HepG2 (cell line): ENCODE data around the gene TBX15. TPM values are rescaled to one million over a fixed set of nuclear protein-coding genes. Genes with fewer than 3 reads are reported as not detected.

Experiments used
- ATAC-seq: fragments of 200-7000 bp; cut with Tn5 transposase; 3 replicates; pipeline ENCODE4 v1.9.1; 2020; ENCODE audit warnings: mild to moderate bottlenecking, moderate library complexity
- Bru-seq: library from RNA; stranded (reverse); fragments of 400-500 nt; gene quantifications from one replicate; lab custom pipeline; 2021; lab: Mats Ljungman, UMichigan
- BruChase-seq, 2 experiments: library from RNA; stranded (reverse); fragments of 400-500 nt; gene quantifications; one replicate each; lab custom pipeline; 2021; lab: Mats Ljungman, UMichigan
- BruUV-seq: library from RNA; stranded (reverse); fragments of 400-500 nt; replicated peaks from 2 replicates; lab custom pipeline; 2021; lab: Mats Ljungman, UMichigan
- CTCF ChIA-PET: fragments of 300-600 bp; formaldehyde crosslinking; extraction: SDS; loops from one replicate; lab custom pipeline; 2021; ENCODE audit warnings: low total read pairs, inconsistent platforms, low intra/inter-chr PET ratio; lab: Yijun Ruan, JAX
- POLR2A ChIA-PET: fragments of 350-600 bp; sonication (Branson Sonifier 250); formaldehyde crosslinking; loops from one replicate; lab custom pipeline; 2020; ENCODE audit warnings: antibody characterized with exemption, inconsistent platforms; lab: Yijun Ruan, JAX
- DNase-seq: peaks from one replicate; pipeline ENCODE4 v3.0.0-alpha.2; 2015; ENCODE audit warnings: low spot score
- FAIRE-seq: peaks from 3 replicates; lab custom pipeline; 2011; peaks lifted over from hg19 to GRCh38; lab: Jason Lieb, UNC
- H2AFZ ChIP-seq: one replicate; pipeline ENCODE4 v1.6.1; 2011; ENCODE audit warnings: low read length, inconsistent platforms
- H3K27ac ChIP-seq: fragments of 300-600 bp; 3 replicates; pipeline ENCODE4 v1.8.0; 2011; ENCODE audit warnings: mixed run types, mild to moderate bottlenecking, mixed read lengths, low read length, inconsistent platforms; ENCODE audit not compliant: insufficient read depth; ENCODE audit errors: extremely low read length
- H3K27me3 ChIP-seq, 2 experiments: fragments of 200-600 bp in 1 of 2; 2 replicates in 1 of 2; 3 replicates in 1 of 2; pipeline versions ENCODE4 v1.6.0 to v1.8.0; 2011; ENCODE audit warnings: low read length in 2 of 2, mild to moderate bottlenecking in 2 of 2, moderate library complexity in 2 of 2, inconsistent platforms in 1 of 2; ENCODE audit not compliant: insufficient read depth in 2 of 2, control insufficient read depth in 1 of 2
- H3K36me3 ChIP-seq, 2 experiments: fragments of 200-600 bp in 1 of 2; replicated peaks in 1 of 2; 2 replicates in 1 of 2; 3 replicates in 1 of 2; pipeline versions ENCODE4 v1.5.1 to v1.8.0; 2011; ENCODE audit warnings: low read length in 2 of 2, inconsistent platforms in 1 of 2; ENCODE audit not compliant: insufficient read depth in 2 of 2, control insufficient read depth in 1 of 2
- H3K4me1 ChIP-seq: 2 replicates; pipeline ENCODE4 v1.5.1; 2012; ENCODE audit warnings: low read length, inconsistent platforms; ENCODE audit not compliant: insufficient read depth
- H3K4me2 ChIP-seq: 2 replicates; pipeline ENCODE4 v1.6.0; 2011; ENCODE audit warnings: low read depth, low read length, inconsistent platforms
- H3K4me3 ChIP-seq, 3 experiments: fragments of 200-600 bp in 1 of 3; sonication (generic), shearing (Covaris generic) in 1 of 3; replicated peaks in 1 of 3; 2 replicates each; pipeline ENCODE4 v1.5.1; 2011 to 2016; ENCODE audit warnings: low read length in 3 of 3, inconsistent platforms in 2 of 3, low read depth in 2 of 3, mild to moderate bottlenecking in 2 of 3, control low read depth in 1 of 3, mixed read lengths in 1 of 3; ENCODE audit not compliant: insufficient read depth in 1 of 3
- H3K79me2 ChIP-seq: one replicate; pipeline ENCODE4 v1.6.1; 2011; ENCODE audit warnings: low read length, inconsistent platforms; ENCODE audit not compliant: insufficient read depth
- H3K9ac ChIP-seq: 2 replicates; pipeline ENCODE4 v1.6.0; 2011; ENCODE audit warnings: mild to moderate bottlenecking, low read depth, low read length, inconsistent platforms; ENCODE audit not compliant: insufficient read depth
- H3K9me3 ChIP-seq: 2 replicates; pipeline ENCODE4 v1.5.1; 2012; ENCODE audit warnings: mild to moderate bottlenecking, low read length
- H4K20me1 ChIP-seq: 2 replicates; pipeline ENCODE4 v1.6.0; 2011; ENCODE audit warnings: inconsistent platforms, mild to moderate bottlenecking, low read length, moderate library complexity; ENCODE audit not compliant: insufficient read depth
- BHLHE40 ChIP-seq: IDR thresholded peaks from 2 replicates; pipeline ENCODE4 v1.6.1; 2011; ENCODE audit warnings: low read length, improper control_type of control experiment
- GMEB1 ChIP-seq: sonication (generic); formaldehyde crosslinking; IDR thresholded peaks from 2 replicates; pipeline ENCODE4 v1.5.1; 2020; ENCODE audit warnings: missing genetic modification reagents, mild to moderate bottlenecking, borderline replicate concordance
- HNRNPL ChIP-seq: fragments of 200-400 bp; formaldehyde crosslinking; IDR thresholded peaks from 2 replicates; pipeline ENCODE4 v1.6.1; 2017; ENCODE audit warnings: mild to moderate bottlenecking, low read depth, low read length
- HNRNPLL ChIP-seq: fragments of 200-400 bp; formaldehyde crosslinking; IDR thresholded peaks from 2 replicates; pipeline ENCODE4 v1.6.1; 2017; ENCODE audit warnings: mild to moderate bottlenecking, low read depth, low read length; ENCODE audit not compliant: poor library complexity, severe bottlenecking
- MEF2D ChIP-seq: sonication (generic); formaldehyde crosslinking; IDR thresholded peaks from 2 replicates; pipeline ENCODE4 v1.5.1; 2020; ENCODE audit warnings: mild to moderate bottlenecking, missing genetic modification reagents
- RBM22 ChIP-seq: fragments of 200-400 bp; formaldehyde crosslinking; optimal IDR thresholded peaks from 2 replicates; pipeline ENCODE3; 2017; ENCODE audit warnings: mild to moderate bottlenecking, low read length, moderate library complexity
- RELA ChIP-seq: sonication (generic); formaldehyde crosslinking; IDR thresholded peaks from 2 replicates; pipeline ENCODE4 v1.4.0; 2020; ENCODE audit warnings: missing genetic modification reagents
- THAP11 ChIP-seq: IDR thresholded peaks from 2 replicates; pipeline ENCODE4 v1.6.1; 2016; ENCODE audit warnings: missing biosample characterization, missing genetic modification reagents
- TSC22D2 ChIP-seq: sonication (generic); formaldehyde crosslinking; IDR thresholded peaks from 2 replicates; pipeline ENCODE4 v1.5.1; 2020; ENCODE audit warnings: missing genetic modification reagents, mild to moderate bottlenecking, borderline replicate concordance
- YY1 ChIP-seq: IDR thresholded peaks from 2 replicates; pipeline ENCODE4 v1.6.1; 2011; ENCODE audit warnings: low read length, low read depth, moderate library complexity, mild to moderate bottlenecking; ENCODE audit not compliant: insufficient read depth, insufficient replicate concordance
- ZNF20 ChIP-seq: sonication (generic); formaldehyde crosslinking; IDR thresholded peaks from 2 replicates; pipeline ENCODE4 v1.4.0; 2020; ENCODE audit warnings: mild to moderate bottlenecking, moderate library complexity, missing genetic modification reagents
- ZNF512B ChIP-seq: sonication (generic); formaldehyde crosslinking; IDR thresholded peaks from 2 replicates; pipeline ENCODE4 v1.5.1; 2020; ENCODE audit warnings: missing genetic modification reagents, mild to moderate bottlenecking, borderline replicate concordance
- ZNF557 ChIP-seq: sonication (generic); formaldehyde crosslinking; IDR thresholded peaks from 2 replicates; pipeline ENCODE4 v1.4.0; 2020; ENCODE audit warnings: missing genetic modification reagents
- ZNF670 ChIP-seq: sonication (generic); formaldehyde crosslinking; IDR thresholded peaks from 2 replicates; pipeline ENCODE4 v1.8.0; 2022; ENCODE audit warnings: mild to moderate bottlenecking, missing genetic modification reagents, borderline replicate concordance
- ZNF879 ChIP-seq: sonication (generic); formaldehyde crosslinking; IDR thresholded peaks from 2 replicates; pipeline ENCODE4 v1.8.1; 2023; ENCODE audit warnings: missing genetic modification reagents
- WGBS: methylation state at CpG from one replicate; pipeline ENCODE4 v1.1.6; 2017; ENCODE audit warnings: low lambda C conversion rate; 5-methylcytosine and 5-hydroxymethylcytosine counted together
- in situ Hi-C: cut with HindIII; loops from 2 replicates; pipeline ENCODE4 v1.10.0; 2017; ENCODE audit warnings: low pct_unique_long_range_greater_than_20kb; ENCODE audit not compliant: extremely low pct_ligation_motif_present
- intact Hi-C: fragments of 100-400 bp; cut with micrococcal nuclease; formaldehyde crosslinking; loops from one replicate; pipeline ENCODE4 v1.10.0; 2022; ENCODE audit not compliant: unreplicated experiment
- long read RNA-seq, 2 experiments: library from RNA in 1 of 2; library from polyadenylated mRNA in 1 of 2; stranded (forward) in 1 of 2; unstranded in 1 of 2; transcript quantifications; one replicate each; pipeline ENCODE4 v2.0.0, GENCODE V29; 2019 to 2022
- polyA minus RNA-seq, 3 experiments: library from RNA; depleted of rRNA, polyadenylated mRNA; stranded (reverse); fragments of >200 nt; gene quantifications; 2 replicates each; pipeline ENCODE4 v1.2.3, GENCODE V29; 2011; ENCODE audit warnings: low replicate concordance in 1 of 3
- polyA plus RNA-seq, 8 experiments: library from polyadenylated mRNA; depleted of rRNA in 3 of 8; stranded (reverse) in 7 of 8; unstranded in 1 of 8; fragments of >200 nt; fragmentation: Illumina TruSeq in 4 of 8; extraction: Trizol in 4 of 8; gene quantifications; 2 replicates each; pipeline versions ENCODE4 v1.2.1 to v1.2.3, GENCODE V29; 2011 to 2016; ENCODE audit warnings: low read depth in 4 of 8, missing spikeins in 1 of 8, mixed read lengths in 1 of 8; ENCODE audit not compliant: insufficient read depth in 1 of 8
- total RNA-seq, 5 experiments: library from RNA; depleted of rRNA; stranded (reverse); fragments of >200 nt; fragmentation: Illumina TruSeq; extraction: Trizol; gene quantifications; 2 replicates each; pipeline ENCODE4 v1.2.3, GENCODE V29; 2016; ENCODE audit warnings: low read depth in 1 of 5

Gene TBX15
- 0.42 and 0.49 TPM in 2 replicates for total RNA-seq (2016; rRNA removed; fragmentation: Illumina TruSeq; extraction: Trizol)
- total RNA-seq (2016; cell fraction: cytosol; rRNA removed; fragmentation: Illumina TruSeq; extraction: Trizol; ENCODE audit: low read depth): not detected in 2 replicates
- total RNA-seq (2016; cell fraction: insoluble cytoplasmic fraction; rRNA removed; fragmentation: Illumina TruSeq; extraction: Trizol): 0.28 and 0.51 TPM in 2 replicates
- total RNA-seq (2016; cell fraction: membrane; rRNA removed; fragmentation: Illumina TruSeq; extraction: Trizol): 0.14 and 0.28 TPM in 2 replicates
- total RNA-seq (2016; cell fraction: nucleus; rRNA removed; fragmentation: Illumina TruSeq; extraction: Trizol): 0.22 and 0.37 TPM in 2 replicates
- 1.9 and 3.5 TPM in 2 replicates for polyA plus RNA-seq (2011; rRNA removed)
- polyA plus RNA-seq (2011; cell fraction: cytosol; rRNA removed): 1.4 and 3.5 TPM in 2 replicates
- 1.2 and 1.9 TPM in 2 replicates for polyA plus RNA-seq (2011; cell fraction: nucleus; rRNA removed)
- polyA plus RNA-seq (2012): 5.0 and 5.5 TPM in 2 replicates
- 0.06 TPM in 2 replicates for polyA plus RNA-seq (2016; cell fraction: cytosol; fragmentation: Illumina TruSeq; extraction: Trizol; ENCODE audit: low read depth)
- 0.42 and 0.59 TPM in 2 replicates for polyA plus RNA-seq (2016; cell fraction: insoluble cytoplasmic fraction; fragmentation: Illumina TruSeq; extraction: Trizol; ENCODE audit: low read depth)
- polyA plus RNA-seq (2016; cell fraction: membrane; fragmentation: Illumina TruSeq; extraction: Trizol; ENCODE audit: low read depth): 0.08 and 0.22 TPM in 2 replicates
- polyA plus RNA-seq (2016; cell fraction: nucleus; fragmentation: Illumina TruSeq; extraction: Trizol; ENCODE audit: insufficient read depth, low read depth): 0.28 and 0.34 TPM in 2 replicates
- 0.58 and 4.3 TPM in 2 replicates for polyA minus RNA-seq (2011; rRNA and poly(A)+ RNA removed; ENCODE audit: low replicate concordance)
- 1.5 and 2.6 TPM in 2 replicates for polyA minus RNA-seq (2011; cell fraction: cytosol; rRNA and poly(A)+ RNA removed)
- 3.3 and 6.3 TPM in 2 replicates for polyA minus RNA-seq (2011; cell fraction: nucleus; rRNA and poly(A)+ RNA removed)
- Bru-seq, nascent RNA: percentile 40 among the genes with signal in this experiment
- BruChase-seq, experiment 1, labeled RNA remaining after a 6-hour chase: percentile 31 among the genes with signal in this experiment
- BruChase-seq, experiment 2, labeled RNA remaining after a 2-hour chase: percentile 39 among the genes with signal in this experiment
- long read RNA-seq, experiment 1, partial matches to known transcripts: 0 of 3 reads
- long read RNA-seq, experiment 1, other reads (novel, unspliced or antisense): 3 of 3 reads
- long read RNA-seq, experiment 2, partial matches to known transcripts: 1 of 4 reads
- long read RNA-seq, experiment 2, other reads (novel, unspliced or antisense): 2 of 4 reads

- no peaks in the 10 kb centered on the region for H4K20me1 ChIP-seq
- H3K4me3 ChIP-seq: no peak within 1 kb of the TSS
- no peaks in the 10 kb centered on the region for H3K36me3 ChIP-seq
- H3K27me3 ChIP-seq: no peaks in the 10 kb centered on the region
- no peak for FAIRE-seq
- ChIA-PET CTCF (no interaction called here), POLR2A (no interaction called here)
- no peak for DNase-seq
- intact Hi-C loops: no loop called here
- no peak within 1 kb of the TSS for H2AFZ ChIP-seq
- no peak within 1 kb of the TSS for H3K27ac ChIP-seq
- WGBS: 83% methylated on average over 28 of the region's 31 CpGs
- no peak within 1 kb of the TSS for H3K9ac ChIP-seq
- ATAC-seq: no peak
- H3K4me2 ChIP-seq: no peak within 1 kb of the TSS
- in situ Hi-C loops: no loop called here
- no TSS peak for BruUV-seq
- H3K9me3 ChIP-seq: no peaks in the 10 kb centered on the region
- no peaks in the 10 kb centered on the region for H3K4me1 ChIP-seq
- H3K79me2 ChIP-seq: no peaks in the 10 kb centered on the region
- no peak for TF ChIP-seq MEF2D (CRISPR knock-in tag)
- TF ChIP-seq ZNF20: no peak
- TF ChIP-seq ZNF557 (CRISPR knock-in tag): no peak
- no peak for TF ChIP-seq ZNF879 (CRISPR knock-in tag)
- no peak for TF ChIP-seq GMEB1 (CRISPR knock-in tag)
- no peak for TF ChIP-seq ZNF670 (CRISPR knock-in tag)
- no peak for TF ChIP-seq HNRNPLL
- TF ChIP-seq TSC22D2 (CRISPR knock-in tag): no peak
- no peak for TF ChIP-seq RELA (CRISPR knock-in tag)
- no peak for TF ChIP-seq HNRNPL
- TF ChIP-seq THAP11 (CRISPR knock-in tag): no peak
- no peak for TF ChIP-seq BHLHE40
- no peak for TF ChIP-seq RBM22
- TF ChIP-seq ZNF512B (CRISPR knock-in tag): no peak
- TF ChIP-seq YY1: no peak
These were observed at the start of gene TBX15 for GRCh38 chr1:118988186-118989005. Gene TBX15 (minus strand): TSS chr1:118988343. CDS start chr1:118987795, 548 bp downstream.
